NCI-H460 (cell line): ENCODE measurements around the gene KIF22. TPM values are rescaled to one million over a fixed set of nuclear protein-coding genes. Genes with fewer than 3 reads are reported as not detected.
"Not testable (repeated sequence)": the region's sequence is repeated elsewhere in the genome, so short reads cannot be mapped to it uniquely, and the experiment has no call there.

Source experiments
- DNase-seq: peaks from one replicate; pipeline ENCODE4 v3.0.0-alpha.2; 2016; ENCODE audit warnings: low read depth; ENCODE audit errors: extremely low read depth
- polyA plus RNA-seq: library from polyadenylated mRNA; depleted of rRNA; stranded (reverse); fragments of >200 nt; gene quantifications from 2 replicates; pipeline ENCODE4 v1.2.3, GENCODE V29; 2014; cell fraction: nucleus; rRNA removed
- total RNA-seq: library from RNA; depleted of rRNA; stranded (reverse); fragments of >200 nt; shearing (Covaris generic); gene quantifications from 2 replicates; pipeline ENCODE4 v1.2.3, GENCODE V29; 2014; rRNA removed

KIF22 gene
- 80.3 and 87.9 TPM in 2 replicates for total RNA-seq
- 341 and 412 TPM in 2 replicates for polyA plus RNA-seq

GRCh38 chr16:29790183-29790948 is at the start of gene KIF22:
Gene KIF22, plus strand, starts transcription at chr16:29790751. Its CDS starts 9 bp downstream, at chr16:29790760.
- peak; percentile 98 for DNase-seq

DNA sequence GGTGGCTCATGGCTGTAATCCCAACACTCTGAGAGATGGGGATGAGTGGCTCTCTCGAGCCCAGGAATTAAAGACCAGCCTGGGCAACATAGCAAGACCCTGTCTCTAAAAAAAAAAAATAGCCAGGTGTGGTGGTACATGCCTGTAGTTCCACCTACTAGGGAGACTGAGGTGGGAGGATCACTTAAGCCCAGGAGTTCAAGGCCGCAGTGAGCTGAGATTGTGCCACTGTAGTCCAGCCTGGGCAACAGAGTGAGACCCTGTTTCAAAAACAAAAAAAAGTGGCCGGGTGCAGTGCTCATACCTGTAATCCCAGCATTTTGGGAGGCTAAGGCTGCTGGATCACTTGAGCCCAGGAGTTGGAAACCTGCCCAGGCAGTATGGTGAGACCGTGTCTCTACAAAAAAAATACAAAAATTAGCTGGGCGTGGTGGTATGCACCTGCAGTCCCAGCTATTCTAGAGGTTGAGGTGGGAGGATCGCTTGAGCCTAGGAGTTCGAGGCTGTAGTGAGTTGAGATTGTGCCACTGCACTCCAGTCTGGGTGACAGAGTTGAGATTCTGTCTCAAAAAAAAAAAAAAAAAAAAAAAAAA is 47.8 kb upstream of the KIF22 start:
- DNase-seq = no peak

- no peak for DNase-seq
Measured at GRCh38 chr16:29743475-29743826, 47.1 kb upstream of the KIF22 start.

DNA sequence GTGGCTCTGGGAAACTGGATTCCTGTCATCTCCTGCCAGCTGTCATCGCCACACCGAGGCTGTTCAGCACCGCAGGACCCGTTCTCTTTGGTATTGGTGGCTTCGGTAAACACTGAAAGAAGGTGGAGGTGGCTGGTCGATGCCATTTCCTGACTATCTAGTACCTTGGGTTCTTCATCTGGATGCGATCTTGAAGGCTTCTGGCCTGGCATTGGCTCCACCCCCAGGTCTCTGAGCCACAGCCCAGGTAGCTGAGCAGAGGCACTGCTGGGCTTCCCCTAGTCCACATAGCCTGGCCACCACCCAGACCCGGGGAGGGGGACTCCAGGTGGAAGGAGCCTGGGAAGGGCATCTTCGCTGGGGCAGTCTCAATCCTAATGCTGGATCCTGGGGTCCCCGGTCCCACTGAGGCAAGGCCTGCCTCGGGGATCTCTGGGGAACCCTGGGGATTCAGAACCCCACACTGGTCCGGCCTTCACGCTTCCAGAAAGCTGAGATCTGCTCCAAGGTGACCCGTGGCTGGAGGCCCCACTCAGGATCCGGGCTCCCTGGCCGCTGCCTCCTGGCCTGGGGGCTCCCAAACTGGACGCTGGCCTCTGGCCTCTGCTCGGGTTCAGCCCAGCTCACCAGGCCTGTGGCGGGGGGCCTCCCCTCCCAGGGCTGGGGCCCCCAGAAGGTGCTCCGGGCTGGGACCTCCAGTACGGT is 46.6 kb upstream of the KIF22 start:
- DNase-seq = no peak

DNA sequence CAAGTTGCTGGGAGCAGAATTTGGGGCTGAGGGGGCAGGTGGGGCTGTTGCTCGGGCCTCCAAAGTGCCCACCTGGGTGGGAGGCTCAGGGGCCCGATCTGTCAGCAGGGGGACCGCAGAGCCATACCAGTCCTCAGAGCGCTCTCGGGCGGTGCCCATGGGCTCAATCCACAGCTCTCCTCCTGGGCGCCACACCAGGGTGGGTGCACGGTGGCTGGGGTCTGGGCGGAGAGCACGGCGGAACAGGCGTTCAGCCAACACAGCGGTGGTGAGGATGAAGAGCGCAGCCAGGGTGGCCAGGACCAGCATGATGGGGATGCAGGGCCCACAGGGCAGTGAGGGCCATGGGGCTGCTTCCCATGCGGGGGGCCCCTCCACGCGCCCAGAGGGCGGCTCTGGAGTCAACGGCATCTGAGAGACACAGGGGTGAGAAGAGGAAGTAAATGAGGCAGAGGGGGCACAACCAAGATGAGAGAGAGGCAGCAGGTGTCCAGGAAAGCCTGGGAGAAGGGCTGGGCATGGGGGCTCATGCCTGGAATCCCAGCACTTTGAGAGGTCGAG is 45.9 kb upstream of the KIF22 start:
- no peak for DNase-seq

DNA sequence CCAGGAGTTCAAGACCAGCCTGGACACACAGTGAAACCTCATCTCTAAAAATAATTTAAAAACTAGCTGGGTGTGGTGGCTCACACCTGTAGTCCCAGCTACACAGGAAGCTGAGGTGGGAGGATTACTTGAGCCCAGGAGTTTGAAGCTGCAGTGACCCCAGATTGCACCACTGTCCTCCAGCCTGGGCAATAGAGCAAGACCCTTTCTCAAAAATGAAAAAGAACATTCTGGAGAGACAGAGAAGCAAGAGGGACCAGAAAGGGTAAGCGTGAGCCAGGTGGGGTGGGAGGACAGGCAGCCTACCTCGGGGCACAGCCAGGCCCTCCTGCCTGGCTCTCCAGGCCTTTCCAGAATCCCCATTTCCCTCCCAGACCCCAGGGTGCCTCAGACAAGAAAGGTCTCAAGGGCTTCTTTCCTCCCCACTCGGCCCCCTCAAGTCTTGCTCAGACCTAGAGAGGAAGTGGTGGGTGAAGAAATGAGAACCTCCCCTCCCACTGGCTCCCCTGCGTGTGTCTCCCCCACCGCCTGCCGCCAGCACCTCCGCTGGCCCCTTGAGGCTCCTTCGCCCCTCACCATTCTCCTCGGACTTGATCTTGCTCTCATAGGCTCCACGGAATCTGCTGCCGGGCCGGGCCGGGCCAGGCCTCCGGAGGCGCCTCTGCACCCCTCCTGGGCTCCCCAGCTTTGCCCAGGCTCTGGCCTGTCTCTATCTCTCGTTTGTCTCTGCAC is 45.3 kb upstream of the KIF22 start:
- no peak for DNase-seq

- DNase-seq = no peak
Measured at GRCh38 chr16:29745853-29746345, 44.7 kb upstream of the KIF22 start, which contains the start of gene C16orf54. Gene C16orf54, minus strand, starts transcription at chr16:29745990. Its CDS starts 1,039 bp downstream, at chr16:29744951.

DNA sequence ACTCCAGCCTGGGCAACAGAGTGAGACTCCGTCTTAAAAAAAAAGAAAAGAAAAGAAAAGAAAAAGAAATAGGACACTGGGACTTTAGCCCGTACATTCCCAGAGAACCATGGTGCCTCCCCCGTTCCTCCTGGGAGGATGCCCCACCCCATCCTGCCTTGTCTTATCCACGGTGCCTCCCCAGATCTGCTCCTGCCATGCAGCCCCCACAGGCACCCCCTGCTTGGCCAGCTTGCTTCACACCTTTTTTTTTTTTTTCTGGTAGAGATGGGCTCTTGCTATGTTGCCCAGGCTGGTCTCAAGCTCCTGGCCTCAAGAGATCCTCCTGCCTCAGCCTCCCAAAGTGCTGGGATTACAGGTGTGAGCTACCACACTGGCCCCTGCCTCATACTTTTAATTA is 44.0 kb upstream of the KIF22 start:
- not testable (repeated sequence) for DNase-seq

GRCh38 chr16:29747947-29748759 is 42.4 kb upstream of the KIF22 start:
- no peak for DNase-seq

- not testable (repeated sequence) for DNase-seq
Measured at GRCh38 chr16:29748760-29749149, 41.8 kb upstream of the KIF22 start.

GRCh38 chr16:29753516-29753915 is 37.0 kb upstream of the KIF22 start:
- DNase-seq = no peak

DNA sequence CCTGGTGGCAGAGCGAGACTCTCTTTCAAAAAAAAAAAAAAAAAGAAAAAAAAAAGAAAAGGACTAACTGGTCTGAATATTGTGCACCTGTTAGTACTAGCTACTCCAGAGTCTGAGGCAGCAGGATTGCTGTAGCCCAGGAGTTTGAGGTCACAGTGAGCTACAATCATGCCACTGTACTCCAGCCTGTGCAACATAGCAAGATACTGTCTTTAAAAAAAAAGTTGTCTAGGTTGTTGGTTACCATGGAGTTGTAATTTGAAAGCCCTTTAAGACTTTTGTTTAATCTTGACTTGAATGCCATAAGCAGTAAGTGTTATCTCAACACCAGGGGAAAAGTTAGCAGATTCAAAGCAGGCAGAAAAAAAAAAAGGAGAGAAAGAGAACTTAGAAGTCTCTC is 33.9 kb upstream of the KIF22 start:
- DNase-seq = no peak

DNA sequence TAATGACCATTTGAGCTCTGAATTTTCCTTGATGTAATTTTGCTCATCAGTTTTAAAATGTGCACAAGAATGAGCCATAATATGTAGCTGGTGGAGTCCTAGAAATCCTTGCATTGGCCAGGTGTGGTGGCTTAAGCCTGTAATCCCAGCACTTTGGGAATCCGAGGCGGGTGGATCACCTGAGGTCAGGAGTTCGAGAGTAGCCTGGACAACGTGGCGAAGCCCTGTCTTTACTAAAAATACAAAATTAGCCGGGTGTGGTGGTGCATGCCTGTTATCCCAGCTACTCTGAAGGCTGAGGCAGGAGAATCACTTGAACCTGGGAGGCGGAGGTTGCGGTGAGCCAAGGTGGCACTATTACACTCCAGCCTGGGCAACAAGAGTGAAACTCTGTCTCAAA is 33.5 kb upstream of the KIF22 start:
- not testable (repeated sequence) for DNase-seq

DNA sequence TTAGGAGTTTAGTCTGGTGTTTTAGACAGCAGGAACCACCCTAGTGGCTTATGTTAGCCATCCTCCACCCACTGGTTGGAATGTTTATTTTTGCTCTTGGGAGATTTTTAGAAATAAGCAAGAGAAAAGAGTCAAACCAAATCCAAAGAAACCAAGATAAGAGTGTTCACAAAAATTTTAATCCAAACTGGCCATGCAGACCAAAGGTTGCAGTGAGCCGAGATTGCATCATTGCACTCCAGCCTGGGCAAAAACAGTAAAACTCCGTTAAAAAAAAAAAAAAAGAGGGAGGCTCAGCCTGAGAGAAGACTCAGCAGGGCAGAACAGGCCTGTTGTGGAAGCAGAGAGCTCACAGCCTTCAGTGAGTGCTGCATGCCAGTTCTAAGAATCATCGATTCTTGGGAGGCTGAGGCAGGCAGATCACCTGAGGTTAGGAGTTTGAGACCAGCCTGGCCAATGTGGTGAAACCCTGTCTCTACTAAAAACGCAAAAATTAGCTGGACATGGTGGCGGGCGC is 32.5 kb upstream of the KIF22 start:
- DNase-seq = no peak

- no peak for DNase-seq
Measured at GRCh38 chr16:29760567-29761279, 29.8 kb upstream of the KIF22 start.

DNA sequence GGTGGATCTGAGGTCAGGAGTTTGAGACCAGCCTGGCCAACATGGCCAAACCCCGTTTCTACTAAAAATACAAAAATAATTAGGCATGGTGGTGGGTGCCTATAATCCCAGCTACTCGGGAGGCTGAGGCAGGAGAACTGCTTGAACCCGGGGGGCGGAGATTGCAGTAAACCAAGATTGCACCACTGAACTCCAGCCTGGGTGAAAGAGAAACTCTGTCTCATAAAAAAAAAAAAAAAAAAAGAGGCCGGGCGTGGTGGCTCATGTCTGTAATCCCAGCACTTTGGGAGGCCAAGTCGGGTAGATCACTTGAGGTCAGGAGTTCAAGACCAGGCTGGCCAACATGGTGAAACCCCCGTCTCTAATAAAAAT is 29.3 kb upstream of the KIF22 start:
- not testable (repeated sequence) for DNase-seq

DNA sequence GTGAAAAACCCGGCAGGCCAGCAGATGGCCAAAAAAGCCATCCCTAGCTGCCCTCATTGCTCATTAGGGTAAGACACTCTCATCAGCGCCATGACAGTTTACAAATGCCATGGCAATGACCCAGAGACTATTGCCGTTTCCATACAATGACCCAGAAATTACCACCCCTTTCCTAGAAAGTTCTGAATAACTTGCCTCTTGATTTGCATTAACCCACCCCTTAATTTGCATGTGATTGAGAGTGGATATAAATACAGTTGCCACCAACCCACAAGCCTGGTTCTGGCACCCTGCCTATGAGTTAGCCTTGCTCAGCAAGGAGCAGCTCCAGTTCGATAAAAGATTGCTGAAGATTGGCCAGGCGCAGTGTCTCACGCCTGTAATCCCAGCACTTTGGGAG is 28.7 kb upstream of the KIF22 start:
- no peak for DNase-seq

GRCh38 chr16:29763326-29763725 is 27.2 kb upstream of the KIF22 start:
- DNase-seq = no peak
